Choroid plexus epithelial cell (primary cell): Measurements from ENCODE around the gene CHCHD6.

Experiments
- DNase-seq: peaks from one replicate; pipeline ENCODE4 v3.0.0-alpha.2; 2010; ENCODE audit warnings: low read depth
- H3K4me3 ChIP-seq: 2 replicates; pipeline ENCODE4 v1.5.1; 2011; ENCODE audit warnings: low read depth, mild to moderate bottlenecking, control low read depth, low read length, moderate library complexity
- TF ChIP-seq, protein P1 (sequence below): conservative IDR thresholded peaks from 2 replicates; pipeline ENCODE4 v1.5.1; 2011; ENCODE audit warnings: low read depth, mild to moderate bottlenecking, control low read depth, inconsistent platforms, low read length, moderate library complexity

The CHCHD6 gene

GRCh38 chr3:126718561-126719445, 14.8 kb downstream of the CHCHD6 start:
- no peak for DNase-seq

DNA sequence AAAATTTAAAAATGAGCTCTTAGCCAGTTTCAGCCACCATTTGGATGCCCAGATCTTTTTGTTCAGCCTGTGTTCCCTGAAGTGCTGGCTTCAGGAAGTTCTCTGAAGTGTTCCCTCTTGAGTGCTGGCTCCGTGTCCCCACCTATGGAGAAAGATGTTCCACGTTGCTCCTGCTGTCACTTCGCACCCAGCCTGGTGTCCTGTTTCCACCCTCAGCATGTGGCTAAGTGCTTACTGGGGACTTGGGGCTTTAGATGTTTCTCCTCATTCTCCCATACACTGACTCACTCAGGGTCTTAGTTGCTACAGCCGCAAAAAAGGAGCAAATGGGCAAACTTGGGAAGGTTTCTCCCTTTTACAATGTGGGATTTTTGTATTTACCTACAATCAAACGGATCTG, 16.6 kb downstream of the CHCHD6 start:
- no peak overlapping the region for H3K4me3 ChIP-seq
- no peak for DNase-seq
- TF ChIP-seq, protein P1, sequence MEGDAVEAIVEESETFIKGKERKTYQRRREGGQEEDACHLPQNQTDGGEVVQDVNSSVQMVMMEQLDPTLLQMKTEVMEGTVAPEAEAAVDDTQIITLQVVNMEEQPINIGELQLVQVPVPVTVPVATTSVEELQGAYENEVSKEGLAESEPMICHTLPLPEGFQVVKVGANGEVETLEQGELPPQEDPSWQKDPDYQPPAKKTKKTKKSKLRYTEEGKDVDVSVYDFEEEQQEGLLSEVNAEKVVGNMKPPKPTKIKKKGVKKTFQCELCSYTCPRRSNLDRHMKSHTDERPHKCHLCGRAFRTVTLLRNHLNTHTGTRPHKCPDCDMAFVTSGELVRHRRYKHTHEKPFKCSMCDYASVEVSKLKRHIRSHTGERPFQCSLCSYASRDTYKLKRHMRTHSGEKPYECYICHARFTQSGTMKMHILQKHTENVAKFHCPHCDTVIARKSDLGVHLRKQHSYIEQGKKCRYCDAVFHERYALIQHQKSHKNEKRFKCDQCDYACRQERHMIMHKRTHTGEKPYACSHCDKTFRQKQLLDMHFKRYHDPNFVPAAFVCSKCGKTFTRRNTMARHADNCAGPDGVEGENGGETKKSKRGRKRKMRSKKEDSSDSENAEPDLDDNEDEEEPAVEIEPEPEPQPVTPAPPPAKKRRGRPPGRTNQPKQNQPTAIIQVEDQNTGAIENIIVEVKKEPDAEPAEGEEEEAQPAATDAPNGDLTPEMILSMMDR: no peak

More at GRCh38 chr3:126718561-126719445, 14.8 kb downstream of the CHCHD6 start:
- TF ChIP-seq, protein P1: no peak
- no peak overlapping the region for H3K4me3 ChIP-seq

DNA sequence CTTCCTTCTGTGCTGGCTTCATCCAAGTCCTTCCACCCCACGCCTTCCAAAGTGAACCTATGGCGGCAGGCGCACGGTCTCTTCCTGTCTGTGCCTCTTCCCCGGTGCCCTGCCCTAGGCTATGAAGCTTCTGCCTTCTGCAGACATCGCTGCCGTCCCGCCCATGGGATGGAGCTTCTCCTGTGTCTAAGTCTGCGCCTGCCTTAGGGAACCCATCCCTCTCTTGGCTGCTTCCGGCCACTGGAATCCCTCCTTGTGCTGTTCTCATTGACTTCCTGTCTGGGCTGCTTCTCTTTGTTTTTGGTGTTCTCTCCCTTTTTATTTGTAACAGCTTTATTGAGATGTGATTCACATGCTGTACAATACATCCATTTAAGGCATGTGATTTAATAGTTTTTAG, 17.2 kb downstream of the CHCHD6 start:
- no peak for DNase-seq
- TF ChIP-seq, protein P1: no peak
- no peak overlapping the region for H3K4me3 ChIP-seq

- H3K4me3 ChIP-seq: no peak overlapping the region
- DNase-seq: no peak
- TF ChIP-seq, protein P1: no peak
These were observed 19.2 kb downstream of the CHCHD6 start for GRCh38 chr3:126723237-126723636.

DNA sequence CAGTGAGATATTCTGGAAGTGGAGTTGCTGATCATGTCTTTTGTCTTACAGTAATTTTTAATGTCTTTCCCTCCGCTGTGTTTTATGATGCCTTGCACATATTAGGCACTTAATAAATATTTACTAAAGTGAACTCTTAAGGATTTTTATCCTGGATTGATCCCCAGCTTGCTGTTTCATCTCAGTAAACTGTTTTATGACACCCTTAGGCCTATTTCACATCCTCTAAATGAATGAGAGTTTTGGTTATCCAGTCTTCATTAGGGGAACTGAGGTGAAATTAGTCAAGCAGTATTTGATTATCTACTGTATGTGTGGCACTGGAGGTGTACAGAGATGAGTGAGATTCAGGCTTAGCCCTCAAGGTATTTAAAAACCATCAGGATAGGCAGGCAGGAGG, 19.8 kb downstream of the CHCHD6 start:
- TF ChIP-seq, protein P1: no peak
- H3K4me3 ChIP-seq: no peak overlapping the region
- no peak for DNase-seq

DNA sequence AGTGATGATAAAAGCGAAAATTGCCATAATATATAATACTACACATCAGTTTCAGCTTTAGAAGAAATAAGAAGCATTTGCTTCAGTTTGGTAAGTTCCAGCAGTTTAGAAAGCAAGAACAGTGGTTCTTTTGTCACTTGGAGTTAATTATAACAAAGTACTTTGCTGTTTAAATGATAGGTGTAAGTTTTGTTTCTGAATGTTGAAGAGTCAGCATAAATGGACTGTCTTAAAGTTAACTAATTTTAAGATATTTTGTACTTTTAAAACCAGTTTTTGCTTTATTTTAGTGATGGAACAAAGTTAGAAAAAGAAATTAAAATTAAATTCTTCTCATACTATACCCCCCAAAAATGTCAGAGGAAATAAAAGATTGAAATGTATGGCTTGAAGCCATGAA, 24.6 kb downstream of the CHCHD6 start:
- no peak overlapping the region for H3K4me3 ChIP-seq
- no peak for DNase-seq
- TF ChIP-seq, protein P1: no peak

DNA sequence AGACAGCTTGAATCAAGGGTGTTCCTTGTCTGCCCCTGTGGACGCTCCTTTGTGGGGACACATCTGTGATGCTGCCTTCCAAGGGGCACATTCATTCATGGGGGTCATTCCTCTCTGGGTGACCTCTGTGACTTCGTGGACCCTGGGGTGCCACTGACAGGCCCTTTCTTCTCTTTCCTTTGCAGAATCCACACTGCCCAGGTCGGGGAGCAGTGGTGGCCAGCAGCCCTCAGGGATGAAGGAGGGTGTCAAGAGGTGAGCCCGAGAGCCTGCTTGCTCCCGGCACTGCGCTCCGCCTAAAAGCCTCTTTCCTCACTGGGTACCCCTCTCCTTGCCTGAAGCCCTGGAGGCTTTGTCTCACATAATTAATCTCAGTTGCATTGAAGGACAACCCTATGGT, 26.3 kb downstream of the CHCHD6 start:
- DNase-seq: no peak
- TF ChIP-seq, protein P1: no peak
- H3K4me3 ChIP-seq: no peak overlapping the region
